Measurements from ENCODE around the gene CCZ1. TPM values are rescaled to one million over a fixed set of nuclear protein-coding genes. Genes with fewer than 3 reads are reported as not detected.
"Not testable (repeated sequence)": the region's sequence is repeated elsewhere in the genome, so short reads cannot be mapped to it uniquely, and the experiment has no call there.

Gene CCZ1
- total RNA-seq, 1 experiment from 2014 or later: 80.1 TPM

- DNase-seq (ENCODE audit: low read depth in 1 of 2, low spot score in 2 of 2); H3K4me3 ChIP-seq; H3K9me3 ChIP-seq (replicated peaks); H3K4me1 ChIP-seq (replicated peaks); H3K27me3 ChIP-seq (replicated peaks); H3K36me3 ChIP-seq; H3K27ac ChIP-seq: not testable (repeated sequence)
Measured at GRCh38 chr7:5931905-5932644, 33.5 kb downstream of the CCZ1 start.

- H3K27ac ChIP-seq; H3K36me3 ChIP-seq; DNase-seq (ENCODE audit: low read depth in 1 of 2, low spot score in 2 of 2); H3K4me1 ChIP-seq (replicated peaks); H3K4me3 ChIP-seq; H3K27me3 ChIP-seq (replicated peaks); H3K9me3 ChIP-seq (replicated peaks): not testable (repeated sequence)
Measured at GRCh38 chr7:5934945-5935450, 36.5 kb downstream of the CCZ1 start.

GRCh38 chr7:5963205-5963604 lies 64.7 kb downstream of the CCZ1 start:
- not testable (repeated sequence) for H3K36me3 ChIP-seq; H3K4me1 ChIP-seq (replicated peaks); H3K27me3 ChIP-seq (replicated peaks); H3K4me3 ChIP-seq; H3K9me3 ChIP-seq (replicated peaks); DNase-seq (ENCODE audit: low read depth in 1 of 2, low spot score in 2 of 2); H3K27ac ChIP-seq

- H3K27me3 ChIP-seq (replicated peaks); DNase-seq (ENCODE audit: low read depth in 1 of 2, low spot score in 2 of 2); H3K9me3 ChIP-seq (replicated peaks); H3K27ac ChIP-seq; H3K4me3 ChIP-seq; H3K4me1 ChIP-seq (replicated peaks); H3K36me3 ChIP-seq: not testable (repeated sequence)
Measured at GRCh38 chr7:5963810-5964209, 65.3 kb downstream of the CCZ1 start.

- not testable (repeated sequence) for DNase-seq (ENCODE audit: low read depth in 1 of 2, low spot score in 2 of 2); H3K27ac ChIP-seq; H3K4me3 ChIP-seq; H3K9me3 ChIP-seq (replicated peaks); H3K27me3 ChIP-seq (replicated peaks); H3K4me1 ChIP-seq (replicated peaks); H3K36me3 ChIP-seq
Measured at GRCh38 chr7:5970347-5970911, 71.9 kb downstream of the CCZ1 start, which contains the start of gene RSPH10B. TSS of gene RSPH10B (minus strand) at chr7:5970689. CDS start at chr7:5967116, 3,573 bp downstream.

GRCh38 chr7:5973580-5973979 lies 75.0 kb downstream of the CCZ1 start:
- not testable (repeated sequence) for H3K4me1 ChIP-seq (replicated peaks); H3K9me3 ChIP-seq (replicated peaks); H3K4me3 ChIP-seq; H3K27me3 ChIP-seq (replicated peaks); DNase-seq (ENCODE audit: low read depth in 1 of 2, low spot score in 2 of 2); H3K36me3 ChIP-seq; H3K27ac ChIP-seq

Other genes with a start within 250 kb of the CCZ1 start
- gene RNF216, start 117.1 kb upstream of the CCZ1 start, total RNA-seq (2014; rRNA removed; shearing (Covaris generic)): 24.5 and 33.0 TPM in 2 replicates
- gene OCM, start 17.9 kb upstream of the CCZ1 start, total RNA-seq (2014; rRNA removed; shearing (Covaris generic)): not detected in 2 replicates
- gene RSPH10B, start 72.0 kb downstream of the CCZ1 start, total RNA-seq (2014; rRNA removed; shearing (Covaris generic)): not detected in 2 replicates
- 13.1 and 14.8 TPM in 2 replicates for gene PMS2, start 110.3 kb downstream of the CCZ1 start, total RNA-seq (2014; rRNA removed; shearing (Covaris generic))
- gene AIMP2, start 110.5 kb downstream of the CCZ1 start, total RNA-seq (2014; rRNA removed; shearing (Covaris generic)): 95.7 and 98.1 TPM in 2 replicates
- gene ANKRD61, start 132.6 kb downstream of the CCZ1 start, total RNA-seq (2014; rRNA removed; shearing (Covaris generic)): 0.42 TPM in 1 of 2 replicates, not detected in the other
- 81.1 and 134 TPM in 2 replicates for gene EIF2AK1, start 160.4 kb downstream of the CCZ1 start, total RNA-seq (2014; rRNA removed; shearing (Covaris generic))
- gene USP42, start 206.2 kb downstream of the CCZ1 start, total RNA-seq (2014; rRNA removed; shearing (Covaris generic)): 3.2 and 5.0 TPM in 2 replicates

Measured in SJSA1 (cell line).